Large intestine (tissue), 3 donors: ENCODE results near the gene ZFHX2. TPM values are rescaled to one million over a fixed set of nuclear protein-coding genes. Genes with fewer than 3 reads are reported as not detected.

Experiments used
- DNase-seq, 2 donors: peaks; one replicate each; pipeline versions ENCODE4 v3.0.0 to v3.0.0-alpha.2; 2013
- H3K27ac ChIP-seq: one replicate; pipeline ENCODE4 v1.5.1; 2013; ENCODE audit warnings: low read length
- H3K27me3 ChIP-seq: 2 replicates; pipeline ENCODE4 v1.6.1; 2013; ENCODE audit warnings: low read length; ENCODE audit not compliant: control insufficient read depth, insufficient read depth
- H3K36me3 ChIP-seq: 2 replicates; pipeline ENCODE4 v1.6.1; 2013; ENCODE audit warnings: low read length; ENCODE audit not compliant: control insufficient read depth, insufficient read depth
- H3K4me1 ChIP-seq: one replicate; pipeline ENCODE4 v1.6.1; 2013; ENCODE audit warnings: low read length; ENCODE audit not compliant: control insufficient read depth, insufficient read depth
- H3K4me3 ChIP-seq: one replicate; pipeline ENCODE4 v1.5.1; 2013; ENCODE audit warnings: low read length
- H3K9me3 ChIP-seq: one replicate; pipeline ENCODE4 v1.6.1; 2013; ENCODE audit warnings: mild to moderate bottlenecking, low read depth, low read length, moderate library complexity; ENCODE audit not compliant: control insufficient read depth
- WGBS: methylation state at CpG from one replicate; pipeline ENCODE4 v1.1.5; 2013; ENCODE audit warnings: low lambda C conversion rate; ENCODE audit not compliant: insufficient coverage; 5-methylcytosine and 5-hydroxymethylcytosine counted together
- polyA plus RNA-seq: library from polyadenylated mRNA; unstranded; fragments of 120-200 nt; gene quantifications from one replicate; pipeline ENCODE4 v1.2.1, GENCODE V29; 2013

The ZFHX2 gene
- polyA plus RNA-seq, 1 donor = 4.1 TPM

GRCh38 chr14:23566112-23566777 is 14.7 kb upstream of the ZFHX2 start:
- peaks cover 50% of the 10 kb centered on the region for H3K36me3 ChIP-seq
- peak overlapping the region; percentile 80 for H3K4me3 ChIP-seq
- DNase-seq = no peak
- H3K27me3 ChIP-seq = no peaks in the 10 kb centered on the region
- no peak overlapping the region for H3K27ac ChIP-seq
- H3K4me1 ChIP-seq = peaks cover 23% of the 10 kb centered on the region
- no peaks in the 10 kb centered on the region for H3K9me3 ChIP-seq
- WGBS = no CpG with 5 or more reads among the region's 10 CpGs

GRCh38 chr14:23565626-23566025 is 14.1 kb upstream of the ZFHX2 start:
- Histone ChIP-seq H3K9me3 (no peaks in the 10 kb centered on the region), H3K27ac (no peak overlapping the region), H3K4me3 (no peak overlapping the region), H3K36me3 (peaks cover 55% of the 10 kb centered on the region), H3K4me1 (peaks cover 23% of the 10 kb centered on the region), H3K27me3 (no peaks in the 10 kb centered on the region)
- no CpG with 5 or more reads among the region's 11 CpGs for WGBS
- no peak for DNase-seq

DNA sequence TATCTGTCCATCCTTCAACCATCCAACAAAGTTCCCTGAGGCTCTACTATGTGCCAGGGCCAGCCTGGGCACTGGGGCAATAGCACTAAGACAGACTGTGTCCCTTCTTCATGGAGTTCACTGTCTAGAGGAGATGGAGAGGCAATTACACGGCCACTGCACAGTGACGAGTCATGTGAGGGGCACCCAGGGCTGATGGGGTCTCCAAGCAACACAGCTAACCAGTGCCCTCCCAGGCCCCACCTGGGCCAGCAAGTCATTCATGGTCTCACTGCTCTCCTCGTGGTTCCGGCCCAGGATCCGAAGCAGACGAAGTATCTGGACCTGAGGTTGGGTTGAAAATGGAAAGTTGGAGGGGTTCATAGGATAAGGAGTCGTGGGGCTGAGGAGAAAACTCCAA is 13.3 kb upstream of the ZFHX2 start:
- H3K4me1 ChIP-seq = peaks cover 23% of the 10 kb centered on the region
- H3K4me3 ChIP-seq = no peak overlapping the region
- H3K27ac ChIP-seq = no peak overlapping the region
- H3K27me3 ChIP-seq = no peaks in the 10 kb centered on the region
- H3K36me3 ChIP-seq = peaks cover 61% of the 10 kb centered on the region
- no peak for DNase-seq
- no peaks in the 10 kb centered on the region for H3K9me3 ChIP-seq
- no CpG with 5 or more reads among the region's 7 CpGs for WGBS

- Histone ChIP-seq H3K4me3 (no peak overlapping the region), H3K27me3 (no peaks in the 10 kb centered on the region), H3K27ac (no peak overlapping the region), H3K9me3 (no peaks in the 10 kb centered on the region), H3K4me1 (peaks cover 29% of the 10 kb centered on the region), H3K36me3 (peaks cover 67% of the 10 kb centered on the region)
- DNase-seq = no peak
- WGBS = no CpG with 5 or more reads among the region's 13 CpGs
Observed at GRCh38 chr14:23564181-23564812, 12.7 kb upstream of the ZFHX2 start.

- H3K36me3 ChIP-seq = peaks cover 74% of the 10 kb centered on the region
- no peak overlapping the region for H3K27ac ChIP-seq
- H3K4me3 ChIP-seq = no peak overlapping the region
- H3K27me3 ChIP-seq = no peaks in the 10 kb centered on the region
- H3K9me3 ChIP-seq = no peaks in the 10 kb centered on the region
- no CpG with 5 or more reads among the region's 14 CpGs for WGBS
- peaks cover 30% of the 10 kb centered on the region for H3K4me1 ChIP-seq
- DNase-seq = no peak
Observed at GRCh38 chr14:23563473-23564180, 12.1 kb upstream of the ZFHX2 start.

DNA sequence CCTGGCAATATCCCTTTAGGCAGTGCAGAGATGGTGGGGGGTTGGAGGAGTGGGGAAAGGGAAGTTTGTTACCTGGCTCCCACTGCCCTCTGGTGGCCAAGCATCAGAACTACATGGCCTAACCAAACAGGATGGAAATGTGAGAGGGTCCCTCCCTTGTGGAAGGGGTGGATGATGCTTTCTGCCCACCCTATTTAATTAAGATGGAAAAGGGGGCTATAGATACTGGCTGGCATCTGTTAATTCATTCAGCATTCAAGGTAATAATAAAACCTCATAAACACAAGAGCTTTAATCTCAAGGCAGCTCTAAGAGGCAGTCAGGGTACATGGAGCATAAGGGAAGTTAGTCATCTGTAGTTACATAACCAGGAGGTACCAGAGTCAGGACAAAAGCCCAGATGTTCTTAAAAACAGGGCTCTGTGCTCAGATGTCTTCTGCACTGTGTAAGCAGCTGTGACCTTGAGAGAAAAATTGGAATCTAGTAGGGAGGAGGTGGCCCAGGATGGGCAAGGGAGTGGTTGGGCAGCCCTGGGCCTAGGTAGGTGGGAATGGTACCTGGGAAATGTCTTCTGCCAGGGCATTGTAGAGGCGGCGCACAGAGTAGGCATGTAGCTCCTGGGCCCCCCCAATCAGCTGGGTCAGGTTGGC is 11.4 kb upstream of the ZFHX2 start:
- H3K27ac ChIP-seq = no peak overlapping the region

GRCh38 chr14:23561873-23562821 is 10.6 kb upstream of the ZFHX2 start:
- no peak overlapping the region for H3K4me3 ChIP-seq
- DNase-seq = peak in 1 of 2 donors; percentile 1
- WGBS = no CpG with 5 or more reads among the region's 15 CpGs
- peaks cover 32% of the 10 kb centered on the region for H3K4me1 ChIP-seq
- no peaks in the 10 kb centered on the region for H3K27me3 ChIP-seq
- no peak overlapping the region for H3K27ac ChIP-seq
- no peaks in the 10 kb centered on the region for H3K9me3 ChIP-seq
- H3K36me3 ChIP-seq = peaks cover 74% of the 10 kb centered on the region

More for the DNA sequence above, 11.4 kb upstream of the ZFHX2 start:
- Histone ChIP-seq H3K4me3 (no peak overlapping the region), H3K9me3 (no peaks in the 10 kb centered on the region), H3K27me3 (no peaks in the 10 kb centered on the region), H3K4me1 (peaks cover 28% of the 10 kb centered on the region), H3K36me3 (peaks cover 74% of the 10 kb centered on the region)
- peak in 1 of 2 donors; percentile 34 for DNase-seq
- WGBS = no CpG with 5 or more reads among the region's 2 CpGs

- peaks cover 32% of the 10 kb centered on the region for H3K4me1 ChIP-seq
- no CpG with 5 or more reads among the region's 2 CpGs for WGBS
- H3K36me3 ChIP-seq = peaks cover 71% of the 10 kb centered on the region
Observed at GRCh38 chr14:23561259-23561658, 9.7 kb upstream of the ZFHX2 start.

GRCh38 chr14:23559926-23560520 is 8.5 kb upstream of the ZFHX2 start:
- 70% methylated on average over 2 of the region's 3 CpGs for WGBS
- Histone ChIP-seq H3K36me3 (peaks cover 59% of the 10 kb centered on the region), H3K27me3 (no peaks in the 10 kb centered on the region), H3K4me1 (peaks cover 31% of the 10 kb centered on the region), H3K4me3 (no peak overlapping the region), H3K9me3 (no peaks in the 10 kb centered on the region), H3K27ac (peak overlapping the region; percentile 94)
- no peak for DNase-seq

More at GRCh38 chr14:23561259-23561658, 9.7 kb upstream of the ZFHX2 start:
- H3K9me3 ChIP-seq = no peaks in the 10 kb centered on the region
- no peak for DNase-seq
- H3K4me3 ChIP-seq = no peak overlapping the region
- H3K27ac ChIP-seq = no peak overlapping the region
- H3K27me3 ChIP-seq = no peaks in the 10 kb centered on the region
